Stimulated activated CD4-positive, alpha-beta T cell treated with anti-CD3 and anti-CD28 coated beads, Interleukin-2, amount 100 ng/mL, for 4 hours (primary cell): ENCODE results near the gene SAMD10.
"Not testable (repeated sequence)": the region's sequence is repeated elsewhere in the genome, so short reads cannot be mapped to it uniquely, and the experiment has no call there.

ENCODE experiments used
- DNase-seq: peaks from one replicate; pipeline ENCODE4 v3.0.0-alpha.2; 2020; ENCODE audit warnings: low read depth

Gene SAMD10

DNA sequence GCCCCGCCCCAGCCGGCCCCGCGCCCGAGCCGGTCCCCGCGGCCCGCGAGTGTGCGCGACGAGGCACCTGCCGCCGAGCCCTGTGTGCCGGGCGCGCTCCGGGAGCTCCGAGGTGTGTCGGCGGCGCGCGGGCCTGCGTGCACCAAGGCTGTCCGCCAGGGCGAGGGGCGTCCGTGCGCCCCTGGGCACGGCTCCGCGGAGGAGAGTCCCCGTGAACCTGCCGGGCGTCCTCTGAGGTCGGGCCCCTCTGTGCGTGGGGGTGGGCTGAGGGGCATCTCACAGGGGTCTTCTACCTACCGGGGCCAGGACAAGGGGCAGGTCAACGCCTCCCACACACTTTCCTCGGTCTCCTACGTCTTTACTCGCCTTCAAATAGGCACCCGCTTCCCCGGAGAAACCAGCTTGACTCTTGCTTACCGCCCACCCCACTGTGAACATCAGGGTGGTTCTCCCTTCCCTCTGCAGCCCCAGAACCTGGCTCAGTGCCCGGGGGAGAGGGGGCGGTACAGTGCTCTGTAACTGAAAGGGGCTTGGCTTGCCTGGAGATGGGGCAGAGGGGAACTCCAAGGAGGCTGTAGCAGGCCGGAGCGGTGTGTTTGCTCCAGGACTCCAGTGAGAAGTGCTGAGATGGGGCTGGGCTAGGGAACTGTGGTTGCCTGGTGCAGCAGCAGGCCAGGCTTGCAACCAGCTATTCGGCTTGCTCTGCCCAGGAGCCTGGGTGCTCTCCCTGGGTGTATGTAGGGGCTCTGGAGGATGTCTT lies at the start of gene SAMD10:
TSS of gene SAMD10 (minus strand) at position 86 of the 760 bp plus-strand sequence. CDS start 175 bp downstream, outside the sequence.
- DNase-seq, result peak; percentile 75

DNA sequence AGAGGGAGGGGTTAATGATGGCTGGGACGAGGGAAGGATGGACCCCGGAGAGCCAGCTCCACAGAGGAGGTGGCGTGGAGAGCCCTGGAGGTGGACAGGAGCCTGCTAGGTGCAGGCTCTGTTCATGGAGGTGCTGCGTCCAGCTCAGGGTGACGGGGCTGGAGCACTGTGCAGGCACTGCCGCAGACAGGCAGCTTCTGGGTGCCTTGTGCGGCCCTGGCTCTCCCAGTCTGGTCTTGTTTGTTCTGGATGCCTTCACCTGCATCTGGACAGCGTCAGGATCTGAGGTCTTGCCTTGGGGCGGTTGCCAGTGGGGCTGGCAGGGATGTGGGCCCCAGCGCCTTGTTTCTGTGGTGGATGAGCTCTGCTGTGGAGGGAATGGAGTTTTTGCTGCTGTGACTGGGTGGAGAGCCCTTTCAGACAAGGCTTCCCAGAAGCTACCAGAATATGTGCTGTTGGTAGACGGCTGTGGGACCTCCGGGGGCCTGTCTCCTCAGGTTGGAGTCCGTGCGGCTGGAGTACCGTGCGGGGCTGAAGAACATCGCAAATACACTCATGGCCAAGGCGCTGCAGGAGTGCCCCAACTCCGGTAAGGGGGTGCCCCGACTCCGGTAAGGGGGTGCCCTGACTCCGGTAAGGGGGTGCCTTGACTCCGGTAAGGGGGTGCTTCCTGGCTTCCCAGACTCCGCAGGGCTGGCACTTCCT lies 48.7 kb upstream of the SAMD10 start:
- no peak for DNase-seq

DNA sequence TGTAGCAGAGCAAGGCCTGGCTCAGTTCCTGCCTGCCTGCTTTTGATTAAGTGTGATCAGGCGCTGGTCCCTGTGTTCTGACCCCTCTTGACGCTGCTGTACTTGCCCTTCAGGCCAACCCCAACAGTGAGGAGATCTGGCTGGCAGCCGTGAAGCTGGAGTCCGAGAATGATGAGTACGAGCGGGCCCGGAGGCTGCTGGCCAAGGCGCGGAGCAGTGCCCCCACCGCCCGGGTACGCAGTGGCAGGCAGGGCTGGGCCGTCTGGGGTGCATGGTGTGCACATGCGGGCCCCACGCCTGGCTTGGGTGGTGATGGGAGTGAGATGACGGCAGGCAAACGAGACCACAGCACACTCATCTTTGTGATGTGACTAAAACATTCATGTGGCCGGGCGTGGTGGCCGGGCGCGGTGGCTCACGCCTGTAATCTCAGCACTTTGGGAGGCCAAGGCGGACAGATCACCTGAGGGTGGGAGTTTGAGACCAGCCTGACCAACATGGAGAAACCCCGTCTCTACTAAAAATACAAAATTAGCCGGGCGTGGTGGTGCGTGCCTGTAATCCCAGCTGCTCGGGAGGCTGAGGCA lies 46.5 kb upstream of the SAMD10 start:
- no peak for DNase-seq

DNA sequence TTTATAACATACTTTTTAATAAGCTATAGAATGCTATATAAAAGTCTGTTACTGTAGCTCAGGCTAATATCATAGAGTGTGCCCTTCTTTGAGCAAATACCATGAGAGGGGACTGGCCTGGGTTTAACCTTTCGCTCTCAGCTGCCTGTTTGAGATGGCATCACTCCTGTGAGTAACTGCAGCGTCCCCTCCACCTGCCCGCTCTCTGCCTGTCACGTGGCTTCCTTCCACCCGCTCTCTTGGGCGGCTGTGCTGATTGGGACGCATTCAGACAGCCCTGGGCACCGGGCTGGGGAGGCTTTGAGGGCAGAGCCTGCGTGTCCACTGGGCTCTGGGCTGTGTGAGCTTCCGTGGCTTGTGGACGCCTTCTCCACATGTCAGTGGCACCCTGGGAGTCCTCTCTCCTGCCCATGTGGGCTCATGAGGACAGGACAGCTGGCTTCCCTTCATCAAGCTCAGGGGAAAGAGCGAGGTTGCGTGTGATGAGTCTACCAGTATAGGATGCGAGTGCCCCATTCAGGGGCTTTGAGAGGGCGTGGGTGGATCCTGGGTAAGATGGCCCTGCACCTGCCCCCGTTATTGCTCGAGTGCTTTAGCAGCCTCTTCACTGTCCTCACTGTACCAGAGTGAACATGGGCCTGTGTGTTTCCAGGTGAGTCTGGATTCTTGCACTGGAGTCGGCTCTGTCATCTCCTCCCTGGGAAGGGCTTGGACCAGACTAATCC lies 45.8 kb upstream of the SAMD10 start:
- DNase-seq, result no peak

DNA sequence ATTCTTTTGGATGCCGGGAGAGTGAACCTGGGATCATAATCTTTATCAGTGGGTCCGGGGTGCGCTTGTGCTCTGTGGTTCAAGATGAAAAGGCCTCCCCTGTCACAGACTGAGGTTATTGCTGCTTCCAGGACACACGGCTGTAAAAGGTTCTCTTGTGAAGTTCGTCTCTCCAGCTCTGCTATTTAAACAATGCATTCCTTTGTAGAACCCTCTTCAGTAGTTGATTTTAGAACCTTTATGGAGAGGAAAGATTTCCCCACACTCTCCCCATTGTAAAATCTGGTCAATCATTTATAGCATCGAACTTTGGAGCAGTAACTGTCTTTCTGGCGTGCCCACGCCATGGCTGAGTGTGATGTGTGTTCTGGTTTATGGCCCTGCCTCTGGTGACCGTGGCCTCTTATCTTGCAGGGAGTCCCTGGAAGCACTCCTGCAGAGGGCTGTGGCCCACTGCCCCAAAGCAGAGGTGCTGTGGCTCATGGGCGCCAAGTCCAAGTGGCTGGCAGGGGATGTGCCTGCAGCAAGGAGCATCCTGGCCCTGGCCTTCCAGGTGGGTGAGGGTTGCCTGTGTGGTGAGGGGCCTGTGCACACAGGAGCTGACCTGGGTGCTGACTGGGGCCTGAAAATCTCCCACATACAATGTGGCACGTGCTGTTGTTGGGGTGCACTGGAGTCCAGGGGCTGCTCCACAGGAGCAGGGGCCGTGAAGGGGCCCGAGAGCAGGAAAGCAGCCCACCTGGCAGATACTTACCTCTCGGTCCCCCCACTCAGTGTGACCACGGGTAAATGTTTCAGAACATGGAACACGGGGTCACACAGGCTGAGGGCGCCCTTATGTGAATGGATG lies 44.9 kb upstream of the SAMD10 start:
- DNase-seq, result no peak

DNA sequence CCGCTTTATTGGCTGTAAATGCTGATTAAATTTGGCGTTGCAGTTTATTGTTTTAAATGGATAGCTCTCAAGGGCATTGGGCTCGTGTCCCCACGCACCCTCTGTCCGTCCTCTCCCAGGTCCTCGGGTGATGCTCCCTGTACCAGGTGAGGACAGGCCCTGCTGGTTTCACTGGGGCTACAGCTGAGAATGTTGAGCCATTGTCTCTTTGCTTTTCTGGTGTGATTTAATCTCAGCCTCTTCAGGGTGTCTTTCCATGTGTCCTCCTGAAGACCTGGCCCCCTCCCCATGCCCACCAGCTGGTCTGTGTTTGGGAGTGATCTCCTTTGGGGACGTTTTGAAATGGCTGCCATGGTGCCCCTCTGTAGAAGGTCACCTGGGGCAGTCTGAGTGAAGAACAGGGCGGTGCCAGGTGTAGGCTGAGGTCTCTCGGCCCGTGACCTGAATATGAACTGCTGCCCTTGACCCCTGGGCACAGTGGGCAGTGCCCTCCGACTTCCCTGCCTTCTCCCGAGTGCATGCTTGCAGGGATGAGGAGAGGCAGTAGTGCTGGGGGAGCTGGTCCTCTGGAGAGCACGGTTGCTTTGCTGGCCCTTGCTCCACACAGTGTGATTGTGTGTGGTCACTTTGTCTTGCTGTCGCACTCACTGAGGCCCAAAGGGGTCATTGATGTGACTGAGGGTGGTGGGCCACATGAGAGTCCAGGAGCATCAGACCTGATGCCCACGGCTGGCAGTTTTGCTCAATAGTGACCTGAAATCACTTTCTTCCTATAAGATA lies 44.1 kb upstream of the SAMD10 start:
- DNase-seq, result no peak

DNA sequence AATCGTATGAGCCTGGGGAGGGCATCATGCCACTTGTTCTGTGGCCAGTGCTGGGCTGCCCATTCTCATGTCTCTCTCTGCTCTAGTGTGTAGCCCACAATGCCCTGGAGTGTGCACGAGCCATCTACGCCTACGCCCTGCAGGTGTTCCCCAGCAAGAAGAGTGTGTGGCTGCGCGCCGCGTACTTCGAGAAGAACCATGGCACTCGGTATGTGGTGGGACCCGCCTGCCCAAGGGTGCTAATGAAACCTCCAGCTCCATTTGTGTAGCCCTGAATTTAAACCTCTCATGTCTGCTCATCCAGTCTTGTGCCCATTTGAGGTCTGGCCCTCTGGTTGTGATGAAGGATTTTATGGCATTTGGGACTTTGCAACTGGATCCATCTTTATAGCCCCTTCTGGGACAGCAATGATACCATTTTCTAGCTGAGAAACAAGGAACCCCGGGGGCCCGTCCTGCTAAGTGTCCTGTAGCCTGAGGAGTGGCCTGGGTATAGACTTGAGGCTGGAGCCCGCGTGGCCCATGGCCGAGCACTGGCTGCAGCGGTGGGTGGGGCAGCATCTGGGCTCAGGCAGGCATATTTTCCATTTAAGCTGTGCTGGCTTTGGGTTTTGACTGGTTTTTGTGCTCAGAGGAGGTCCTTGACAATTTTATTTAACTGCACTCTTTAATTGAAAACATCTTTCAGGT lies 43.4 kb upstream of the SAMD10 start:
- no peak for DNase-seq

DNA sequence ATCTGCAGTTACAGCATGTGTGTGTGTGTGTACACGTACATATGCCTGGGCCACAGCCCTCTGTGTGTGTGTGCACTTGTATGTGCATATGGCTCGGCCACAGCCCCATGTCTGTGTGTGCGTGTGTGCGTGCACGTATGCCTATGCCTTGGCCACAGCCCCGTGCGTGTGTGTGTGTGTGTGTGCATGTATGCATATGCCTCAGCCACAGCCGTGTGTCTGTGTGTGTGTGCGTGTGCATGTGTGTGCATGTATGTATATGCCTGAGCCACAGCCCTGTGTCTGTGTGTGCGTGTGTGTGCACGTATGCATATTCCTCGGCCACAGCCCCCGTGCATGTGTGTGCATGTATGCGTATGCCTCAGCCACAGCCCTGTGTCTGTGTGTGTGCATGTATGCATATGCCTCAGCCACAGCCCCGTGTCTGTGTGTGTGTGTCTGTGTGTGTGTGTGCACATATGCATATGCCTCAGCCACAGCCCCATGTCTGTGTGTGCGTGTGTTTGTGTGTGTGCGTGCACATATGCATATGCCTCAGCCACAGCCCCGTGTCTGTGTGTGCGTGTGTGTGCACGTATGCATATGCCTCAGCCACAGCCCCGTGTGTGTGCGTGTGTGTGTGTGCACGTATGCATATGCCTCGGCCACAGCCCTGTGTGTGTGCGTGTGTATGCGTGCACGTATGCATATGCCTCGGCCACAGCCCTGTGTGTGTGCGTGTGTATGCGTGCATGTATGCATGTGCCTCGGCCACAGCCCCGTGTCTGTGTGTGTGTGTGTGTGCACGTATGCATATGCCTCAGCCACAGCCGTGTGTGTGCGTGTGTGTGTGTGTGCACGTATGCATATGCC lies 41.9 kb upstream of the SAMD10 start:
- DNase-seq, result no peak

DNA sequence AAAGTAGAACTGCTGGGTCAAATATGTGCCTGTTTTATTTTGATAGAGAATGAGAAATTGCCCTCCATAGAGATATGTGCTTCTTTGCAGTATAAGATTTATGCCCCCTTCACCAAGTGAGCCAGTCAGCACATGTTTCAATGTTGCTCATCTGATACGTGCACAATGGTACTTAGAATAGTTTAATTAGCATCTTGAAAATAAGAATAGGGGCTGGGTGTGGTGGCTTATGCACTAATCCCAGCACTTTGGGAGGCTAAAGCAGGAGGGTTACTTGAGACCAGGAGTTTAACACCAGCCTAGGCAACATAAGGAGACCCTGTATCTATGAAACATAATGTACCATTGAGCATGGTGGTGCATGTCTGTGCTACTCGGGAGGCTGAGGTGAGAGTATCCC lies 36.2 kb upstream of the SAMD10 start:
- no peak for DNase-seq

DNA sequence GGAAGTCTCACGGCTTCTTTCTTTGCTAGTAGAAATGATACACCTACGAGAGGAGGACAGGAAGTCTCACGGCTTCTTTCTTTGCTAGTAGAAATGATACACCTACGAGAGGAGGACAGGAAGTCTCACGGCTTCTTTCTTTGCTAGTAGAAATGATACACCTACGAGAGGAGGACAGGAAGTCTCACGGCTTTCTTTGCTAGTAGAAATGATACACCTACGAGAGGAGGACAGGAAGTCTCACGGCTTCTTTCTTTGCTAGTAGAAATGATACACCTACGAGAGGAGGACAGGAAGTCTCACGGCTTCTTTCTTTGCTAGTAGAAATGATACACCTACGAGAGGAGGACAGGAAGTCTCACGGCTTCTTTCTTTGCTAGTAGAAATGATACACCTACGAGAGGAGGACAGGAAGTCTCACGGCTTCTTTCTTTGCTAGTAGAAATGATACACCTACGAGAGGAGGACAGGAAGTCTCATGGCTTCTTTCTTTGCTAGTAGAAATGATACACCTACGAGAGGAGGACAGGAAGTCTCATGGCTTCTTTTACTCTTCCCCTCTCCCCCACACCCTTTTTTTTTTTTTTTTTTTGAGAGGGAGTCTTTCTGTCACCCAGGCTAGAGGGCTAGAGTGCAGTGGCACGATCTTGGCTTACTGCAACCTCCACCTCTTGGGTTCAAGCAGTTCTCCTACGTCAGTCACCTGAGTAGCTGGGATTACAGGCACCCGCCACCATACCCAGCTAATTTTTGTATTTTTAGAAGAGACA lies 33.1 kb upstream of the SAMD10 start:
- DNase-seq, result not testable (repeated sequence)

DNA sequence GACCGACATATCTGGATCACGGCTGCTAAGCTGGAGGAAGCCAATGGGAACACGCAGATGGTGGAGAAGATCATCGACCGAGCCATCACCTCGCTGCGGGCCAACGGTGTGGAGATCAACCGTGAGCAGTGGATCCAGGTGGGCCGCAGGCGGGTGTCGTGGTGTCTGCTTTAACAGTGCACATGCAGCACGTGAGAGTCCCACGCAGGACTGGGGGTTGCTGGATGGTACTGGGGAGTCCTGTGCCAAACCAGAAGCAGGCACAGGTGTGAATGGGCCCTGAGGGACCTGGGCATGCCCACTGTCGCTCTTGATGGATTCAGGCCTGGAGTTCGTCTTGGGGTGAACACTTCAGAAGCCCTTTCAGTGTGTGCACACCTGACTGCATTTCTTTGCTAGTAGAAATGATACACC lies 31.9 kb upstream of the SAMD10 start:
- DNase-seq, result no peak

DNA sequence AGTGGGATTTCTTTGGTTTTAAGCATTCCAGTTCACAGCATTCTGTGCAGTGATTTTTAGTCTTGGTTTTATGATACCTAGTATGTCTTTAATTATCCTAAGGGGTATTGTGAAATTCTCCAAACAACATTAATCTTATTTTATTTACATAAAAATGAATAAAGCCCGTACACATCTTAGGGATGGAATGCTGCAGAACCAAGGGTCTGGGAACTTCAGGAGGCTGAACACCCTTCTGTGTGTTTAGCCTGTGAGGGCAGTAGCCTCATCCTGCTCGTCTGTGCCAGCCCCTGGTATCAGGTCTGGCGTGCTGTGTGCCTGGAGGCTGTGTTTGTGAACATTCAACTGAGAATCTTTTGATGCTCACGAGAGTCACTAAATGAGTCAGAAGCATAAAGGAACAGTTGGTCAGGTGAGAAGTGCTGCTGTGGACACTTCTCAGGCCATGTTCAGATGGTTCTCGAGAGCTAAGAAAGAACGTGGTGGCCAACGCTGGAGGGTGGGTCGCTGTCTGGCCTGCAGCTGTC lies 31.3 kb upstream of the SAMD10 start:
- no peak for DNase-seq

DNA sequence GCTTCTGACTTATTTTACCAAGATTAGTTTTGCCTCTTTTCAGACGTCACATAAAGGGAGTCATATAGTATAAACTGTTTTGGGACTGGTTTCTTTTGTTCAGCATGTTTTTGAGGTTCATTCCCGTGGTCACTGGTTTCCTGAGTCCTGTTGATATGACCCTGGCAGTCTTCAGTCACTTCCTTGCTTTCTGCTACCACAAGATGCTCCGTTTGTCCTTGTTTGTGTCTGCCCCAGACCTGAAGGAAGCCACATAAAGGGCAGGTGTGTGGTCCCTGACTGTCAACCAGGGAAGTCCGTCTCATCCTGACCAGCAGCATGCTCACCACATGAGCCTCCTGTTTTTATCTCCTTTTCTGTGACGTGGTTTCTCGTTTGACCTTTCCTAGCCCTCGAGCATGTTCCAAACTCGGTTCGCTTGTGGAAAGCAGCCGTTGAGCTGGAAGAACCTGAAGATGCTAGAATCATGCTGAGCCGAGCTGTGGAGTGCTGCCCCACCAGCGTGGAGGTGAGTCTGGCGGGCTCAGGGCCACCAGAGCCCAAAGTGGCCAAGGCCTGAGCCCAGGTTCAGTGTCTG lies 30.5 kb upstream of the SAMD10 start:
- DNase-seq, result no peak

DNA sequence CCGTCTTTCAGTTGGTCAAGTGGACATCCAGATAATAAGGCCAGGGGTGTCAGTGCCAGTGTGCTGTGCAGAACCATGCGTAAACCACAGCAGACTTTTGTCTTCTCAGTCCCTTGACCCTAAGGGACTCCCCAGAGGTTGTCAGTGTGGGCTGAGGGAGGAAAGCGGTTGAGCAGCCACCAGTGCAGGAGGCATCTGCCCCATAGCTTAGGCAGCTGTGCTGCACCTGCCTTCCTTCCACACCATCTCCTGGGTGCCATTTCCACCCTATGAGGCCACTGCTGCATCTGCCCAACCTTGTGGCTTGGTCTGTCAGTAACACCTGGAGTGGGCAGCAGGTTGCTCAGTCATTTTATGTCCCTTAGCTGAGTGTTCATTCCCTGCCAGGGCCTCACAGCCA lies 27.5 kb upstream of the SAMD10 start:
- no peak for DNase-seq

DNA sequence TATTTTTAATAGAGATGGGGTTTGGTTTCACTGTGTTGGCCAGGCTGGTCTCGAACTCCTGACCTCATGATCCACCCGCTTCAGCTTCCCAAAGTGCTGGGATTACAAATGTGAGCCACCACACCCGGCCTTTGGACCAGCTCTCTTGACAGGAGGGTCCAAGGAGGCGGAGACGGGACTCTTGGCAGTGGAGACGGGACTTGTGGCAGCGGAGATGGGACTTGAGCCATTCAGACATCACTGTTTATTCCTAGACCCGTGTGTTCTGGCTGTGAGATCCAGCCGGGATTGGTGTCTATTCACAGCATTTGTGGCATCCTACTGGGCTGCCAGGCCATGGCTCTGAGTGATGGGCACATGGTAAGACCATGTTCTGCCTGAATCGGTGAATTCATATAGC lies 27.0 kb upstream of the SAMD10 start:
- no peak for DNase-seq

DNA sequence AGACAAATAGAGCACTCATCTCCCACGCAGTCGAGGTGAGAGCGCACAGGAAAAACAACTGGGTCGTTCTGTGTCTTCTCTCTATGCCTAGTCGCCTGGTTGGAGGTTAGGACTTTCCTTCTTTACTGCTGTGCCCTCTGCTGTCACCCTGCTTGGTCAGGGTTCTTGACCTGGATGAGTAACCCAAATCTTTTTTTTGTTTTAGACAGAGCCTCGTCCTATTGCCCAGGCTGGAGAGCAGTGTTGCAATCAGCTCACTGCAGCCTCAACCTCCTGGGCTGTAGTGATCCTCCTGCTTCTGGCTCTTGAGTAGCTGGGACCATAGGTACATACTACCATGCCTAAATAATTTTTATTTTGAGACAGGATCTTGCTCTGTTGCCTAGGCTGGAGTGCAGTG lies 26.0 kb upstream of the SAMD10 start:
- DNase-seq, result no peak

DNA sequence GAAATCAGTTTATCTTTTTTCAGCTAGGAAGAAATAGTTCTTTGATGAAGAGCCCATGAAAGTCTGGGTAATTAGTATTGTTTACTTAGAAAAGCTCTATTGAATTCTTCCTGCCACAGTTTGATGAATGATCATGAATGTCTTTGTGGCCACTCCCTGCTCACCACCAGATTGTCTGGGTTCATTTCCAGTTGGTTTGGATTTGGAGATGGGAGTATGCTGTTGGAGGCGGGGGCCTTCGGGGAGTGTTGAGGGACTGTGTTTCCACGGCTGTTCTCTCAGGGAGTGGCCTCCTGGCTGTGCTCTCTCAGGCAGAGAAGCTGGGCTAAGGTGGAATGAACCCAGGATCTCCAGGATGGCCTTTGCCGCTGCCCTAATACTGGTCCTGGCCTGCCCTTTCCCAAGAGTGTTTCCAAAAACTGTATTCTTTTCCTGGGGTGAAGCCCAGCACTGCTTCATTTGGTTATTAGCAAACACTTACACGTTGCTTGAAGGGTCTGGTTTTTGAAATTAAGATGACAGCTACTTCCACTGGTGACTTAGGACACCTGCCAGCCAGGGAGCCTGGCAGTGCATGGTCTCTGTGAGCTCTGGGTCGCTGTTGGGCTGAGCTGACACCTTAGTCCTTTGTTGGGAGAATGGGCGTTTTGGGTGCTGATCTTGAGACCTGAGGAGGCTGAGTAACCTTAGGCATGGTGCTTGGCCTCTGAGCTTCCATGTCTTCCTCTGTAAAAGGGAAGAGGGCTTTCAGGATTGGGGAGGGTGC lies 24.7 kb upstream of the SAMD10 start:
- no peak for DNase-seq
